ENCODE results near the gene PRRC1.

GRCh38 chr5:127590156-127590722 is 72.8 kb downstream of the PRRC1 start:
- TF ChIP-seq GATA2 (IDR thresholded peaks at IDR 0.05; ENCODE audit: low read depth, low read length), result no peak
- no peak for TF ChIP-seq GATA3 (IDR thresholded peaks at IDR 0.05; ENCODE audit: low read depth, low read length)

Data from SH-SY5Y (cell line).